ENCODE measurements around the gene VIPR1. TPM values are rescaled to one million over a fixed set of nuclear protein-coding genes. Genes with fewer than 3 reads are reported as not detected.

The VIPR1 gene
- total RNA-seq, 6 experiments from 2014 or later = not detected

DNA sequence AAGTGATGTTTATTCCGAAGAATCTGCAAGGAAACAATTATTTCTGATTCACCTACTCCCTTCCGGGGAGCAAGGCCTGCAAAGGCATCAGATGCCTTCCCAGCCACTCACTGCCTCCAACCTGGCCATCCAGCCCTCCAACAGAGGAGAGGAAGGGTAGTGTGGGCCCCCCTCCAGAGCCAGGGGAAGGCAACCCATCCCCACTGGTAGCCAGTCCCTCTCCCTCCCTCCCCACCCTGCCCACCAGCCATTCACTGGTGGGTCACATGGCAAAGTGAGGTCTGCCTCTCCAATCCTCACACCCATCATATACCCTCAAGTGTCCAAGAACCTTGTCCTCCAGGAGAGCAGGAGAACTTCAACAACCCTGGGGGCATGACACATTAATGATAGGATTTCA lies 2.4 kb upstream of the VIPR1 start:
- H3K9me3 Mint-ChIP-seq = no peaks in the 10 kb centered on the region
- no peaks in the 10 kb centered on the region for H3K36me3 Mint-ChIP-seq (ENCODE audit: low read depth)
- H3K27ac Mint-ChIP-seq = no peak overlapping the region
- no peak overlapping the region for H3K4me3 Mint-ChIP-seq
- DNase-seq = no peak
- TF ChIP-seq, protein P1, sequence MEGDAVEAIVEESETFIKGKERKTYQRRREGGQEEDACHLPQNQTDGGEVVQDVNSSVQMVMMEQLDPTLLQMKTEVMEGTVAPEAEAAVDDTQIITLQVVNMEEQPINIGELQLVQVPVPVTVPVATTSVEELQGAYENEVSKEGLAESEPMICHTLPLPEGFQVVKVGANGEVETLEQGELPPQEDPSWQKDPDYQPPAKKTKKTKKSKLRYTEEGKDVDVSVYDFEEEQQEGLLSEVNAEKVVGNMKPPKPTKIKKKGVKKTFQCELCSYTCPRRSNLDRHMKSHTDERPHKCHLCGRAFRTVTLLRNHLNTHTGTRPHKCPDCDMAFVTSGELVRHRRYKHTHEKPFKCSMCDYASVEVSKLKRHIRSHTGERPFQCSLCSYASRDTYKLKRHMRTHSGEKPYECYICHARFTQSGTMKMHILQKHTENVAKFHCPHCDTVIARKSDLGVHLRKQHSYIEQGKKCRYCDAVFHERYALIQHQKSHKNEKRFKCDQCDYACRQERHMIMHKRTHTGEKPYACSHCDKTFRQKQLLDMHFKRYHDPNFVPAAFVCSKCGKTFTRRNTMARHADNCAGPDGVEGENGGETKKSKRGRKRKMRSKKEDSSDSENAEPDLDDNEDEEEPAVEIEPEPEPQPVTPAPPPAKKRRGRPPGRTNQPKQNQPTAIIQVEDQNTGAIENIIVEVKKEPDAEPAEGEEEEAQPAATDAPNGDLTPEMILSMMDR (IDR thresholded peaks at IDR 0.05) = no peak
- H3K27me3 Mint-ChIP-seq (ENCODE audit: insufficient read depth) = peaks cover 26% of the 10 kb centered on the region
- H3K4me1 Mint-ChIP-seq (ENCODE audit: low read depth) = peaks cover 25% of the 10 kb centered on the region

DNA sequence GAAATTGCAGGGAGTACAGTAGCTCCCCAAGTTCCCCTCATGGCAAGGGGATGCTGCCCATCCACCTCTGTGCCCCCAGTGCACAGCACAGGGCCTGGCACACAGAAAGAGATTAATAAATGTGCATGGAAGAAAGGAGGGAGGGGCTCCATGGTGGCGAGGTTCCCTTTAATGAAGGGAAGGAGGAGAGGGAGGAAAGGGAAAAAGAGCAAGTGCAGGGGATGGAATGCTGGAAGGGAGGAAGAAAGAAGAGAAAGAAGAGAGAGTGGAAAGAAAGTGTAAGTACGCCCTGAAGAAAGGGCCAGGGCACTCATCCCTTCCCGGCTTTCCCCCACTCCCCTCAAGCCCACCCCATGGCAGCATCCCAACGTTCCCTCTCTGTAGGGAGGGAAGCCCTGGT lies 1.5 kb upstream of the VIPR1 start:
- Mint-ChIP-seq H3K27me3 (ENCODE audit: insufficient read depth) (peaks cover 26% of the 10 kb centered on the region), H3K4me1 (ENCODE audit: low read depth) (peaks cover 25% of the 10 kb centered on the region), H3K4me3 (no peak overlapping the region)

DNA sequence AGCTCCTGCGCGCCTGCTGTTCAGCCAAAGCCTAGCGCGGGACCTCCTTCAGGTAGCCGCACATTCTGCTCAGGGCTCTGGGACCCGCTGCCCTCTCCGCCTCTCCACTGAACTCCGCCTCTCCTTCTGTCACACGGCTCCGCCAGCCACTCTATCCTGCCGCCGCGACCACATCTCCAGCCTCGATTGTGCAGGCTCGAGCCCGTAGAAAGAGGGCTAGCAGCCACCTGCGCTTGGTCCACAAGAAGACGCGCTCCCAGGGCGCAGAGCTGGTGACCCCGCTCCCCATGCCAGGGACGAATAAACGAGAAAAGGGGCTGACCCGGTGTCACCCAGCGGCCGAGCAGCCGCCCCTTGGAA lies 1.1 kb upstream of the VIPR1 start:
- no peaks in the 10 kb centered on the region for H3K9me3 Mint-ChIP-seq
- H3K36me3 Mint-ChIP-seq (ENCODE audit: low read depth) = no peaks in the 10 kb centered on the region
- TF ChIP-seq, protein P1 (IDR thresholded peaks at IDR 0.05) = no peak
- H3K4me1 Mint-ChIP-seq (ENCODE audit: low read depth) = peaks cover 25% of the 10 kb centered on the region
- no peak overlapping the region; the same call in 1 of the 2 replicates for H3K4me3 Mint-ChIP-seq
- peaks cover 26% of the 10 kb centered on the region for H3K27me3 Mint-ChIP-seq (ENCODE audit: insufficient read depth)
- no peak for DNase-seq
- no peak overlapping the region for H3K27ac Mint-ChIP-seq

More for the DNA sequence above, 1.5 kb upstream of the VIPR1 start:
- no peak for DNase-seq
- H3K27ac Mint-ChIP-seq = no peak overlapping the region
- TF ChIP-seq, protein P1 (IDR thresholded peaks at IDR 0.05) = no peak
- no peaks in the 10 kb centered on the region for H3K9me3 Mint-ChIP-seq
- H3K36me3 Mint-ChIP-seq (ENCODE audit: low read depth) = no peaks in the 10 kb centered on the region

DNA sequence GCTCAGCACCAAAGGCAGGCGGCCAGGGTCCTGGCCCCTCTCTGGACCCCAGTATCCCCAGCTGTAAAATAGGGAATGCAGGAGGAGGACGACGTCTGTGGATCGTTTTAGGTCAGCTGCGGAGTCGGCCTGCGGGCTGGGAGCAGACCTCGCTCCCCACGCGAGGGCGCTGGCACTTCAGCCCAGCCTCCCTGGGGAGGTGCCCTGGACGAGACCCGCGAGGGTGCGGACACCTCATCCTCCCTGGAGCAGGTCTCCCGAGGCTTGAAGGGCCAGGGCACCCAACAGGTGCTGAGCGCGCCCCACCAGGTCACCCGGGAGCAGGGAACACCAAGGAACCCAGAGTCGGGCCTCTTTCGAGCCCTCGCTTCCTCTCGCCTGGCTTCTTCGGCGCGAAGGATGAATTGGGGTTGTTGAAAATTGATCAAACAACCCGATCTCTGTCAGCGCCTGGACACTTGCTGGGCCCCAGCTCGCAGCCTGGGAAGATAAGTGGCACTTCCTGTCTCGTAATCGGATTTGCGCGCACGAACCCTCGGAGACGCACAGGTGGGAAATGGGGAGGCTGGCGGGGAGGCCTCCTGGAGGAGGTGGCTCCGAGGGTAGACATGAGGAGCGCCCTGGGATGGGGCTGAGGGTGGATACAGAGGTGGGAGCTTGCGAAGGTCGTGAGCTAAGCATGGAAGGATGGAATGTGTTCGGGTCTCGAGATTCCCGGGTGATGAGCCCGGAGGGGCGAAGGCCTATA lies 588 bp upstream of the VIPR1 start:
- TF ChIP-seq, protein P1 (IDR thresholded peaks at IDR 0.05) = peak; percentile 62
- Mint-ChIP-seq H3K4me3 (peak overlapping the region; percentile 33; the same call in 1 of the 2 replicates), H3K4me1 (ENCODE audit: low read depth) (peaks cover 19% of the 10 kb centered on the region), H3K9me3 (no peaks in the 10 kb centered on the region), H3K27ac (no peak overlapping the region), H3K36me3 (ENCODE audit: low read depth) (no peaks in the 10 kb centered on the region), H3K27me3 (ENCODE audit: insufficient read depth) (peaks cover 26% of the 10 kb centered on the region)
- no peak for DNase-seq

DNA sequence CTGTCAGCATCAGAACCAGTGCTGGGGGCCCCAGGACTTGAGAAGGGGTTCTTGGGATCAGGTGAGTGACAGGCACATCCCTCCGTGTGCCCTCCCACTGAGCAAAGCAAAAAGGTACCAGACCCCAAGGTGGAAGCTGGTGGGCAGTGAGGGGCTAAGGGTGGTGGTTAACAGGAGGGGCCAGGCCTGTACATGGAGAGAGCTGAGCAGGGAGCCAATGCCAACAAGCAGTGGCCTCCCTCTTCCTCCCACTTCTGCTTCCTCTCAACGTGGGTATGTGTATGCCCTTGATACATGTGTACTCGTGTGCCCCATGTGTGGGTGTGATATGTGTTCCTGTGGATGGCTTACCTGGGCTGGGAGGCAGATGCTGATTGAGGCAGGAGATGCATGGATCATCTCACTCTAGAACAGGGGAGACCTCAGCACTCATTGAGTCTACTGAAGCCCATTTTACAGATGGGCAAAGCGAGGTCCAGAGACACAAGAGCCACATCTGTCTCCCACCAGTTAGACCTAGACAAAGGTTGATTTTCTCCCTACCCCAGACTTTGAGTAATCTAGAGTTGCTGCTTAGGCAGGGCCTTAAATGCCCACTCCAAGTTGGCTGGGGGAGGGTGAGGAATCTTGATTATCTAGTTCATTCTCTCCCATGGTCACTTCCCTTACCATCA lies 945 bp downstream of the VIPR1 start:
- TF ChIP-seq, protein P1 (IDR thresholded peaks at IDR 0.05) = no peak
- no peak for DNase-seq
- H3K4me3 Mint-ChIP-seq = no peak overlapping the region
- peaks cover 30% of the 10 kb centered on the region for H3K27me3 Mint-ChIP-seq (ENCODE audit: insufficient read depth)
- no peaks in the 10 kb centered on the region for H3K36me3 Mint-ChIP-seq (ENCODE audit: low read depth)
- H3K9me3 Mint-ChIP-seq = no peaks in the 10 kb centered on the region
- no peak overlapping the region for H3K27ac Mint-ChIP-seq
- peaks cover 11% of the 10 kb centered on the region; the same call in 1 of the 2 replicates for H3K4me1 Mint-ChIP-seq (ENCODE audit: low read depth)
